OCI-LY7 (cell line): Measurements from ENCODE around the gene ADARB2. TPM values are rescaled to one million over a fixed set of nuclear protein-coding genes. Genes with fewer than 3 reads are reported as not detected.
"Not testable (repeated sequence)": the region's sequence is repeated elsewhere in the genome, so short reads cannot be mapped to it uniquely, and the experiment has no call there.

ENCODE experiments used
- BruUV-seq: library from RNA; stranded (reverse); fragments of 400-500 nt; replicated peaks from 2 replicates; lab custom pipeline; 2021; lab: Mats Ljungman, UMichigan
- CTCF ChIA-PET: fragments of 300-600 bp; sonication (Branson Sonifier 250); formaldehyde crosslinking; loops from one replicate; lab custom pipeline; 2022; ENCODE audit warnings: antibody characterized with exemption; ENCODE audit not compliant: unreplicated experiment; lab: Charles Lee
- POLR2A ChIA-PET: fragments of 300-600 bp; sonication (Branson Sonifier 250); formaldehyde crosslinking; loops from one replicate; lab custom pipeline; 2022; ENCODE audit warnings: antibody characterized with exemption; lab: Charles Lee
- DNase-seq: peaks from one replicate; pipeline ENCODE4 v3.0.0-alpha.2; 2015; ENCODE audit warnings: low spot score
- H2AFZ ChIP-seq: fragments of 200-600 bp; sonication (generic), shearing (Covaris generic); 2 replicates; pipeline ENCODE4 v1.6.1; 2014; ENCODE audit warnings: mild to moderate bottlenecking, antibody characterized with exemption, low read length, moderate library complexity
- H3K27ac ChIP-seq: fragments of 200-600 bp; sonication (generic); 2 replicates; pipeline ENCODE4 v1.5.1; 2014; ENCODE audit warnings: mixed run types, low read depth, mild to moderate bottlenecking, moderate library complexity, low read length, inconsistent platforms; ENCODE audit not compliant: poor library complexity, severe bottlenecking
- H3K36me3 ChIP-seq: fragments of 200-600 bp; sonication (generic); 2 replicates; pipeline ENCODE4 v1.6.1; 2014; ENCODE audit warnings: mild to moderate bottlenecking, antibody characterized with exemption, low read length, moderate library complexity, mixed read lengths; ENCODE audit not compliant: insufficient read depth
- H3K4me1 ChIP-seq: fragments of 200-600 bp; sonication (generic); 2 replicates; pipeline ENCODE4 v1.5.1; 2014; ENCODE audit warnings: mild to moderate bottlenecking, low read length; ENCODE audit not compliant: insufficient read depth, poor library complexity, severe bottlenecking
- H3K4me2 ChIP-seq: fragments of 200-600 bp; sonication (generic); 2 replicates; pipeline ENCODE4 v1.6.1; 2014; ENCODE audit warnings: mild to moderate bottlenecking, low read length
- H3K4me3 ChIP-seq: fragments of 200-600 bp; sonication (generic); 2 replicates; pipeline ENCODE4 v1.5.1; 2014; ENCODE audit warnings: mild to moderate bottlenecking, low read depth, low read length; ENCODE audit not compliant: poor library complexity, severe bottlenecking
- H3K79me2 ChIP-seq: fragments of 200-600 bp; sonication (generic); 2 replicates; pipeline ENCODE4 v1.6.1; 2016; ENCODE audit warnings: low read depth, mild to moderate bottlenecking, low read length, moderate library complexity, mixed read lengths; ENCODE audit not compliant: insufficient read depth
- H3K9me2 ChIP-seq: fragments of 200-600 bp; sonication (generic); 2 replicates; pipeline ENCODE4 v1.6.1; 2016; ENCODE audit warnings: mild to moderate bottlenecking, low read length, mixed read lengths; ENCODE audit not compliant: insufficient read depth
- H3K9me3 ChIP-seq: fragments of 200-600 bp; sonication (generic); 2 replicates; pipeline ENCODE4 v1.6.1; 2014; ENCODE audit warnings: mild to moderate bottlenecking, mixed run types, low read length, mixed read lengths
- H4K20me1 ChIP-seq: fragments of 200-600 bp; sonication (generic); 2 replicates; pipeline ENCODE4 v1.6.1; 2014; ENCODE audit warnings: mild to moderate bottlenecking, antibody characterized with exemption, low read length, moderate library complexity, mixed read lengths; ENCODE audit not compliant: insufficient read depth
- CTCF ChIP-seq: fragments of 200-600 bp; sonication (generic); conservative IDR thresholded peaks from 2 replicates; pipeline ENCODE4 v1.5.1; 2014; ENCODE audit warnings: mild to moderate bottlenecking, antibody characterized with exemption, low read length, moderate library complexity, mixed read lengths
- EZH2phosphoT487 ChIP-seq: fragments of 200-600 bp; sonication (generic); IDR thresholded peaks from 2 replicates; pipeline ENCODE4 v1.6.1; 2018; ENCODE audit warnings: low read depth, borderline replicate concordance, mild to moderate bottlenecking, mixed run types, antibody characterized with exemption, low read length, moderate library complexity, mixed read lengths
- intact Hi-C: fragments of 100-400 bp; cut with micrococcal nuclease; formaldehyde crosslinking; loops from one replicate; pipeline ENCODE4 v1.10.0; 2022; ENCODE audit not compliant: unreplicated experiment
- total RNA-seq, 2 experiments: library from RNA; depleted of rRNA in 1 of 2; stranded (reverse); fragments of >200 nt in 1 of 2; shearing (Covaris generic) in 1 of 2; gene quantifications; 2 replicates each; pipeline ENCODE4 v1.2.3, GENCODE V29; 2014 to 2022

Gene ADARB2
- total RNA-seq, 2 experiments from 2014 or later = 0.03 TPM; not detected in 1

- CTCF ChIA-PET = no interaction called here
- no TSS peak for BruUV-seq
Measured at GRCh38 chr10:1431229-1431628, 306.1 kb downstream of the ADARB2 start.

GRCh38 chr10:1427521-1428186, 309.7 kb downstream of the ADARB2 start:
- H3K27ac ChIP-seq, H3K9me2 ChIP-seq, H3K4me3 ChIP-seq, CTCF ChIA-PET, H3K79me2 ChIP-seq, H3K4me2 ChIP-seq, POLR2A ChIA-PET, H3K36me3 ChIP-seq, BruUV-seq, H3K4me1 ChIP-seq, intact Hi-C loops, H2AFZ ChIP-seq, H4K20me1 ChIP-seq: not testable (repeated sequence)
- peaks cover 12% of the 10 kb centered on the region; the same call in 1 of the 2 replicates for H3K9me3 ChIP-seq
- peak; percentile 30 for DNase-seq

More at GRCh38 chr10:1431229-1431628, 306.1 kb downstream of the ADARB2 start:
- no peak overlapping the region for H3K4me2 ChIP-seq
- no peak overlapping the region for H3K4me3 ChIP-seq
- DNase-seq = no peak
- H3K27ac ChIP-seq = no peak overlapping the region
- no peaks in the 10 kb centered on the region for H3K9me2 ChIP-seq
- no peak overlapping the region for H2AFZ ChIP-seq
- intact Hi-C loops = no loop called here
- H3K4me1 ChIP-seq = peaks cover 6% of the 10 kb centered on the region
- no peak for TF ChIP-seq CTCF
- TF ChIP-seq EZH2phosphoT487 = no peak
- H4K20me1 ChIP-seq = no peaks in the 10 kb centered on the region
- no peaks in the 10 kb centered on the region for H3K36me3 ChIP-seq
- POLR2A ChIA-PET = no interaction called here
- H3K9me3 ChIP-seq = peaks cover 12% of the 10 kb centered on the region; the same call in 1 of the 2 replicates
- no peaks in the 10 kb centered on the region for H3K79me2 ChIP-seq

- Histone ChIP-seq H3K36me3 (no peaks in the 10 kb centered on the region), H2AFZ (no peak overlapping the region), H3K9me3 (peaks cover 12% of the 10 kb centered on the region; the same call in 1 of the 2 replicates), H3K9me2 (no peaks in the 10 kb centered on the region), H4K20me1 (no peaks in the 10 kb centered on the region), H3K4me2 (no peak overlapping the region), H3K79me2 (no peaks in the 10 kb centered on the region), H3K4me3 (no peak overlapping the region), H3K4me1 (peaks cover 7% of the 10 kb centered on the region), H3K27ac (no peak overlapping the region)
- POLR2A ChIA-PET = no interaction called here
- no peak for TF ChIP-seq EZH2phosphoT487
- TF ChIP-seq CTCF = no peak
- DNase-seq = no peak
- CTCF ChIA-PET = no interaction called here
- intact Hi-C loops = no loop called here
- no TSS peak for BruUV-seq
Measured at GRCh38 chr10:1426786-1427185, 310.5 kb downstream of the ADARB2 start.
